HG02981 (cell line): Measurements from ENCODE around the gene C1orf56.
"Not testable (repeated sequence)": the region's sequence is repeated elsewhere in the genome, so short reads cannot be mapped to it uniquely, and the experiment has no call there.

Experiments used
- ATAC-seq: cut with Tn5 transposase; IDR thresholded peaks from one replicate; pipeline ENCODE4 v1.9.1; 2021; ENCODE audit warnings: mild to moderate bottlenecking, moderate library complexity; ENCODE audit not compliant: unreplicated experiment

The C1orf56 gene

GRCh38 chr1:151060657-151061421 lies 13.3 kb downstream of the C1orf56 start:
- no peak for ATAC-seq

- ATAC-seq, result no peak
Measured at GRCh38 chr1:151061704-151062103, 14.2 kb downstream of the C1orf56 start.

- ATAC-seq, result no peak
Measured at GRCh38 chr1:151062741-151063371, 15.3 kb downstream of the C1orf56 start.

- ATAC-seq, result no peak
Measured at GRCh38 chr1:151065089-151065645, 17.6 kb downstream of the C1orf56 start.

- no peak for ATAC-seq
Measured at GRCh38 chr1:151067185-151067584, 19.6 kb downstream of the C1orf56 start.

GRCh38 chr1:151069103-151069486 lies 21.5 kb downstream of the C1orf56 start:
- ATAC-seq, result no peak

GRCh38 chr1:151070474-151071276 lies 23.1 kb downstream of the C1orf56 start, which contains the start of gene GABPB2:
Gene GABPB2 (plus strand): TSS chr1:151070761. CDS start chr1:151088190, 17,429 bp downstream.
- peak; percentile 78 for ATAC-seq

GRCh38 chr1:151072224-151072623 lies 24.7 kb downstream of the C1orf56 start:
- ATAC-seq, result no peak

GRCh38 chr1:151085953-151086559 lies 38.5 kb downstream of the C1orf56 start:
- ATAC-seq, result no peak

- ATAC-seq, result not testable (repeated sequence)
Measured at GRCh38 chr1:151097426-151097825, 49.9 kb downstream of the C1orf56 start.

GRCh38 chr1:151098126-151098525 lies 50.6 kb downstream of the C1orf56 start:
- no peak for ATAC-seq
